Measurements from ENCODE around the gene GJB5. TPM values are rescaled to one million over a fixed set of nuclear protein-coding genes. Genes with fewer than 3 reads are reported as not detected.

Gene GJB5
- polyA plus RNA-seq, 1 of the 3 experiments (the other 2 are of a cell fraction), result not detected

DNA sequence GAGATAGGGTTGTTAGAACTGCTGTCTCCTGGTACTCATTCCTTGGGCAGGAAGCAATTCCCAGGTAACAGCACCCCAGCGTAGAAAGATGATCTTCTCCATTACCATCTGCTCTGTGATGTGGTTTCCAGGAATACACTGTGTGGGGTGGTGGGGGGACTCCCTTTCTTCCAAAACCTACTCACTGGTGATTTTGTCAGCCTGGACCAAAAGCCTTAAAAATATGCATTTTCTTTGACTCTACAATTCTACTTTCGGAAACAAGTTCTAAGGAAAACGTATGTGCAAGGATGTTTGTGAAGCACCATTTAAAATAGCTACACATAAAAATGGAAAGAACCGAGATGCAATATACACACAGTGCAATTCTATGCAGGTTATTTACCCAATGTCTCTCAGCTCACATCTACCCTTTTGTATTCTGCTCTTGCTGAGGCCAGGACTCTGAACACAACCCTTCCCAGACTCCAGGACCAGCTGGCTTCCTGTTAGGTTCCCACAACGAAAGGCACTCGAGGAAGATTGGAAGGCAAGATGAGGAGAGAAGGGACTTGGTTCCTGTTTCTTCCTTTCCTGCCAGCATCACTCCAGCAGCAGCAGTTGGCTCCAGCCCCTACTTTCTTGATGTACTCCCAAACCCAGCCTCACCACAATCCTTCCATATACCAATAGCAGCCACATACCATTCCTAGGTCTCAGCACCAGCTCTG lies 33.0 kb upstream of the GJB5 start:
- no peak overlapping the region for H3K9ac ChIP-seq
- no peaks in the 10 kb centered on the region for H3K79me2 ChIP-seq (ENCODE audit: insufficient read depth)
- no peaks in the 10 kb centered on the region for H3K9me2 ChIP-seq
- H4K20me1 ChIP-seq (ENCODE audit: insufficient read depth), result no peaks in the 10 kb centered on the region
- CTCF ChIA-PET, result interaction anchor here (1.1 to 3.5 kb wide), 4 partner anchors 11 to 21 kb away, joined by 3 to 31 read pairs (median 6); no protein-coding TSS in a partner anchor
- DNase-seq, result no peak
- no peaks in the 10 kb centered on the region for H3K9me3 ChIP-seq
- no peak overlapping the region for H2AFZ ChIP-seq (ENCODE audit: low read depth)
- H3F3A ChIP-seq (replicated peaks; ENCODE audit: insufficient read depth), result no peaks in the 10 kb centered on the region
- 16% methylated on average over 6 of the region's 6 CpGs for WGBS (ENCODE audit: low lambda C conversion rate)
- POLR2A ChIA-PET, result no interaction called here
- H3K36me3 ChIP-seq (replicated peaks in 1 of 2; ENCODE audit: control insufficient read depth in 1 of 2, insufficient read depth in 2 of 2, low read length in 1 of 2), result no peaks in the 10 kb centered on the region
- H3K27me3 ChIP-seq (ENCODE audit: insufficient read depth), result no peaks in the 10 kb centered on the region
- no peak overlapping the region for H3K4me3 ChIP-seq (ENCODE audit: low read depth in 2 of 2, low read length in 1 of 2)
- no peak for TF ChIP-seq GATA2 (CRISPR knock-in tag; IDR thresholded peaks at IDR 0.05)
- no peak for TF ChIP-seq YY1 (IDR thresholded peaks at IDR 0.05; ENCODE audit: low read depth)
- TF ChIP-seq FOXJ3 (CRISPR knock-in tag; IDR thresholded peaks at IDR 0.05), result no peak
- no peak for TF ChIP-seq NFIC (IDR thresholded peaks at IDR 0.05; ENCODE audit: borderline replicate concordance)
- TF ChIP-seq, protein P1, sequence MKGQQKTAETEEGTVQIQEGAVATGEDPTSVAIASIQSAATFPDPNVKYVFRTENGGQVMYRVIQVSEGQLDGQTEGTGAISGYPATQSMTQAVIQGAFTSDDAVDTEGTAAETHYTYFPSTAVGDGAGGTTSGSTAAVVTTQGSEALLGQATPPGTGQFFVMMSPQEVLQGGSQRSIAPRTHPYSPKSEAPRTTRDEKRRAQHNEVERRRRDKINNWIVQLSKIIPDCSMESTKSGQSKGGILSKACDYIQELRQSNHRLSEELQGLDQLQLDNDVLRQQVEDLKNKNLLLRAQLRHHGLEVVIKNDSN (IDR thresholded peaks at IDR 0.05; ENCODE audit: borderline replicate concordance, low read depth), result no peak
- no peak for TF ChIP-seq EP300 (IDR thresholded peaks at IDR 0.05; ENCODE audit: borderline replicate concordance in 1 of 2, low read depth in 1 of 2, low read length in 1 of 2)
- TF ChIP-seq EZH2phosphoT487 (IDR thresholded peaks at IDR 0.05; ENCODE audit: borderline replicate concordance, low read depth), result no peak
- TF ChIP-seq RXRA (IDR thresholded peaks at IDR 0.05; ENCODE audit: borderline replicate concordance, low read depth), result no peak
- no peak for TF ChIP-seq MEF2A (IDR thresholded peaks at IDR 0.05; ENCODE audit: borderline replicate concordance, low read depth)
- no peak for TF ChIP-seq FOSL2 (IDR thresholded peaks at IDR 0.05; ENCODE audit: borderline replicate concordance, low read depth)
- TF ChIP-seq GABPA (IDR thresholded peaks at IDR 0.05; ENCODE audit: low read depth), result no peak
- no peak for TF ChIP-seq SMC3 (IDR thresholded peaks at IDR 0.05; ENCODE audit: low read depth, low read length)
- TF ChIP-seq, protein P2, sequence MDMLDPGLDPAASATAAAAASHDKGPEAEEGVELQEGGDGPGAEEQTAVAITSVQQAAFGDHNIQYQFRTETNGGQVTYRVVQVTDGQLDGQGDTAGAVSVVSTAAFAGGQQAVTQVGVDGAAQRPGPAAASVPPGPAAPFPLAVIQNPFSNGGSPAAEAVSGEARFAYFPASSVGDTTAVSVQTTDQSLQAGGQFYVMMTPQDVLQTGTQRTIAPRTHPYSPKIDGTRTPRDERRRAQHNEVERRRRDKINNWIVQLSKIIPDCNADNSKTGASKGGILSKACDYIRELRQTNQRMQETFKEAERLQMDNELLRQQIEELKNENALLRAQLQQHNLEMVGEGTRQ (IDR thresholded peaks at IDR 0.05; ENCODE audit: borderline replicate concordance, low read depth, low read length), result no peak
- H3K27ac ChIP-seq (ENCODE audit: low read depth in 2 of 2, low read length in 1 of 2), result no peak overlapping the region
- H3K4me1 ChIP-seq (ENCODE audit: control insufficient read depth in 1 of 2, insufficient read depth in 2 of 2, low read depth in 1 of 2, low read length in 1 of 2), result peaks cover 0 to 14% of the 10 kb centered on the region in 2 experiments; a peak in 1 of 4 replicates
- H3K4me2 ChIP-seq, result no peak overlapping the region

DNA sequence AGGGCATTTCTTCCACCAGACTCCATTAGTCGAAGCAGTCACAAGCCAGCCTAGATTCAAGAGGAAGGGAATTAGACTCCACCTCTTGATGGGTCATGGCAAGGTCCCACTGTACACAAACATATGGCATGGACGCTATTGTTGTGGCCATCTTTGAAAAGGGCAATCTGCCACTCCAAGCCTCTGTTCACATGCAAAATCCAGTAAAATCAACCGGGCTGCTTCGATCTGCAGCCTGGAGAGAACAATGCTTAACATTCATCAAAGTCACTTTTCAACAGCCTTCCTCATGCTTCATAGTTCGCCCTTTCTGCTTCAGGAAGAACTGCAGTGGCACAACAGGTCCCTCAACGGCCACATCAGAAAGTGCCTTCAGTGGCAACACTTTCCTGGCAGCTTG lies 28.0 kb upstream of the GJB5 start:
- no peaks in the 10 kb centered on the region for H3K36me3 ChIP-seq (replicated peaks in 1 of 2; ENCODE audit: control insufficient read depth in 1 of 2, insufficient read depth in 2 of 2, low read length in 1 of 2)
- H3K27me3 ChIP-seq (ENCODE audit: insufficient read depth), result no peaks in the 10 kb centered on the region
- H3F3A ChIP-seq (replicated peaks; ENCODE audit: insufficient read depth), result no peaks in the 10 kb centered on the region
- no peaks in the 10 kb centered on the region for H3K9me2 ChIP-seq
- no peaks in the 10 kb centered on the region for H3K79me2 ChIP-seq (ENCODE audit: insufficient read depth)
- H2AFZ ChIP-seq (ENCODE audit: low read depth), result no peak overlapping the region
- 35% methylated on average over 5 of the region's 6 CpGs for WGBS (ENCODE audit: low lambda C conversion rate)
- no peak overlapping the region for H3K27ac ChIP-seq (ENCODE audit: low read depth in 2 of 2, low read length in 1 of 2)
- CTCF ChIA-PET, result interaction anchor here (1.4 to 5.5 kb wide), 2 partner anchors 13 to 17 kb away, joined by 4 to 32 read pairs; no protein-coding TSS in a partner anchor
- no peak for TF ChIP-seq FOXJ3 (CRISPR knock-in tag; IDR thresholded peaks at IDR 0.05)
- no peak for TF ChIP-seq ELF1 (IDR thresholded peaks at IDR 0.05)
- no peak for TF ChIP-seq RAD21 (IDR thresholded peaks at IDR 0.05; ENCODE audit: low read length)
- TF ChIP-seq NRF1 (IDR thresholded peaks at IDR 0.05; ENCODE audit: low read depth, low read length), result no peak
- no peak for TF ChIP-seq NFIC (IDR thresholded peaks at IDR 0.05; ENCODE audit: borderline replicate concordance)
- no peak for TF ChIP-seq CHD2 (IDR thresholded peaks at IDR 0.05; ENCODE audit: low read length, partially characterized antibody)
- H3K4me3 ChIP-seq (ENCODE audit: low read depth in 2 of 2, low read length in 1 of 2), result no peak overlapping the region
- H3K9me3 ChIP-seq, result no peaks in the 10 kb centered on the region
- H4K20me1 ChIP-seq (ENCODE audit: insufficient read depth), result no peaks in the 10 kb centered on the region
- POLR2A ChIA-PET, result no interaction called here
- no peak overlapping the region for H3K9ac ChIP-seq
- H3K4me1 ChIP-seq (ENCODE audit: control insufficient read depth in 1 of 2, insufficient read depth in 2 of 2, low read depth in 1 of 2, low read length in 1 of 2), result peaks cover 0 to 3% of the 10 kb centered on the region in 2 experiments; a peak in 1 of 4 replicates
- DNase-seq, result no peak
- H3K4me2 ChIP-seq, result no peak overlapping the region

All from SK-N-SH (cell line).